Endothelial cell of umbilical vein (primary cell): Measurements from ENCODE around the gene RNGTT. TPM values are rescaled to one million over a fixed set of nuclear protein-coding genes. Genes with fewer than 3 reads are reported as not detected.

ENCODE experiments used
- BruUV-seq: library from RNA; stranded (reverse); fragments of 400-500 nt; replicated peaks from 2 replicates; lab custom pipeline; 2021; lab: Mats Ljungman, UMichigan
- CTCF ChIA-PET: fragments of 300-600, 350-600 bp; sonication (Branson Sonifier 250); formaldehyde crosslinking; loops from one replicate; lab custom pipeline; 2021; ENCODE audit warnings: antibody characterized with exemption, inconsistent platforms; lab: Charles Lee
- POLR2A ChIA-PET: fragments of 300-600, 350-600 bp; sonication (Branson Sonifier 250); formaldehyde crosslinking; loops from one replicate; lab custom pipeline; 2021; ENCODE audit warnings: antibody characterized with exemption, inconsistent platforms; lab: Charles Lee
- DNase-seq: peaks from one replicate; pipeline ENCODE4 v3.0.0-alpha.2; 2011; ENCODE audit warnings: low read depth, low spot score
- FAIRE-seq: peaks from 2 replicates; lab custom pipeline; 2011; peaks lifted over from hg19 to GRCh38; lab: Jason Lieb, UNC
- H2AFZ ChIP-seq: 2 replicates; pipeline ENCODE4 v1.6.0; 2012; ENCODE audit warnings: low read depth, low read length, control low read depth, inconsistent platforms
- H3K27ac ChIP-seq: 2 replicates; pipeline ENCODE4 v1.5.1; 2011; ENCODE audit warnings: low read depth, mild to moderate bottlenecking, control low read depth, low read length, moderate library complexity; ENCODE audit not compliant: insufficient read depth
- H3K27me3 ChIP-seq, 2 experiments: 2 replicates each; pipeline versions ENCODE4 v1.6.0 to v1.6.1; 2011; ENCODE audit warnings: low read length in 2 of 2, mixed read lengths in 1 of 2; ENCODE audit not compliant: control insufficient read depth in 2 of 2, insufficient read depth in 2 of 2
- H3K36me3 ChIP-seq, 2 experiments: 2 replicates in 1 of 2; 3 replicates in 1 of 2; pipeline ENCODE4 v1.5.1; 2011; ENCODE audit warnings: low read length in 2 of 2, mild to moderate bottlenecking in 1 of 2, moderate library complexity in 1 of 2; ENCODE audit not compliant: control insufficient read depth in 2 of 2, insufficient read depth in 2 of 2; ENCODE audit errors: extremely low read depth in 1 of 2
- H3K4me1 ChIP-seq: 3 replicates; pipeline ENCODE4 v1.5.1; 2011; ENCODE audit warnings: mild to moderate bottlenecking, low read length; ENCODE audit not compliant: control insufficient read depth, insufficient read depth; ENCODE audit errors: extremely low read depth
- H3K4me2 ChIP-seq: 2 replicates; pipeline ENCODE4 v1.6.1; 2011; ENCODE audit warnings: low read length, control low read depth, mixed read lengths; ENCODE audit not compliant: insufficient read depth
- H3K4me3 ChIP-seq, 3 experiments: fragments of 200-600 bp in 1 of 3; sonication (generic), shearing (Covaris generic) in 1 of 3; replicated peaks in 1 of 3; 2 replicates each; pipeline ENCODE4 v1.5.1; 2011 to 2016; ENCODE audit warnings: control low read depth in 3 of 3, low read length in 3 of 3, mild to moderate bottlenecking in 2 of 3, inconsistent platforms in 1 of 3, low read depth in 1 of 3, moderate library complexity in 1 of 3; ENCODE audit not compliant: insufficient read depth in 1 of 3
- H3K79me2 ChIP-seq: 2 replicates; pipeline ENCODE4 v1.6.0; 2012; ENCODE audit warnings: low read length, inconsistent platforms; ENCODE audit not compliant: control insufficient read depth, insufficient read depth
- H3K9ac ChIP-seq: replicated peaks from 2 replicates; pipeline ENCODE3; 2011; ENCODE audit warnings: low read length, control low read depth; ENCODE audit not compliant: insufficient read depth; ENCODE audit errors: extremely low read depth
- H3K9me1 ChIP-seq: replicated peaks from 3 replicates; pipeline ENCODE4 v1.6.0; 2011; ENCODE audit warnings: mild to moderate bottlenecking, low read length; ENCODE audit not compliant: control insufficient read depth, insufficient read depth; ENCODE audit errors: extremely low read depth
- H3K9me3 ChIP-seq: replicated peaks from 2 replicates; pipeline ENCODE4 v1.5.1; 2012; ENCODE audit warnings: low read length, inconsistent platforms; ENCODE audit not compliant: control insufficient read depth, insufficient read depth
- H4K20me1 ChIP-seq: replicated peaks from 2 replicates; pipeline ENCODE3; 2011; ENCODE audit warnings: mild to moderate bottlenecking, low read length; ENCODE audit not compliant: control insufficient read depth, insufficient read depth; ENCODE audit errors: extremely low read depth
- EZH2 ChIP-seq: IDR thresholded peaks from 2 replicates; pipeline ENCODE4 v1.6.1; 2012; ENCODE audit warnings: borderline replicate concordance, low read depth, mild to moderate bottlenecking, moderate library complexity, low read length, inconsistent platforms; ENCODE audit not compliant: severe bottlenecking
- FOS ChIP-seq: IDR thresholded peaks from 2 replicates; pipeline ENCODE4 v1.6.1; 2011; ENCODE audit warnings: mild to moderate bottlenecking, low read length, moderate library complexity, borderline replicate concordance; ENCODE audit not compliant: insufficient read depth
- GATA2 ChIP-seq: IDR thresholded peaks from 2 replicates; pipeline ENCODE4 v1.7.0; 2011; ENCODE audit warnings: low read depth, mild to moderate bottlenecking, moderate library complexity, mixed read lengths, low read length; ENCODE audit not compliant: insufficient read length, insufficient read depth
- JUN ChIP-seq: IDR thresholded peaks from 2 replicates; pipeline ENCODE4 v1.6.1; 2011; ENCODE audit warnings: borderline replicate concordance, low read depth; ENCODE audit not compliant: insufficient read length, insufficient read depth
- POLR2AphosphoS5 ChIP-seq: IDR thresholded peaks from 2 replicates; pipeline ENCODE4 v1.6.1; 2012; ENCODE audit warnings: low read depth, mild to moderate bottlenecking, control low read depth, low read length, moderate library complexity; ENCODE audit not compliant: insufficient read depth
- dilution Hi-C: fragments of 300-500 bp; cut with MboI; formaldehyde crosslinking; loops from one replicate; pipeline ENCODE4 v1.15.0; 2019; ENCODE audit warnings: low sequenced_read_pairs; ENCODE audit not compliant: extremely low pct_ligation_motif_present
- intact Hi-C: fragments of 100-400 bp; cut with micrococcal nuclease; formaldehyde crosslinking; loops from one replicate; pipeline ENCODE4 v1.10.0; 2022
- polyA plus RNA-seq, 4 experiments: library from polyadenylated mRNA; depleted of rRNA in 3 of 4; stranded (reverse) in 3 of 4; unstranded in 1 of 4; fragments of >200 nt; gene quantifications; 2 replicates each; pipeline versions ENCODE4 v1.2.1 to v1.2.3, GENCODE V29; 2011 to 2012; ENCODE audit warnings: missing spikeins in 1 of 4
- total RNA-seq: library from RNA; stranded (reverse); gene quantifications from 2 replicates; pipeline ENCODE4 v1.2.3, GENCODE V29; 2021
- TF ChIP-seq, protein P1 (sequence below), 2 donors: IDR thresholded peaks; 1 replicate in 1 of 2; 2 replicates in 1 of 2; pipeline ENCODE4 v1.5.1; 2011; ENCODE audit warnings: low read length in 2 of 2, mild to moderate bottlenecking in 2 of 2, moderate library complexity in 2 of 2, control low read depth in 1 of 2, inconsistent platforms in 1 of 2, low read depth in 1 of 2; ENCODE audit not compliant: insufficient read depth in 1 of 2; ENCODE audit errors: extremely low read depth in 1 of 2
- TF ChIP-seq, protein P2 (sequence below): IDR thresholded peaks from 2 replicates; pipeline ENCODE4 v1.6.1; 2011; ENCODE audit not compliant: insufficient read depth, insufficient read length

RNGTT gene
- total and polyA plus RNA-seq, 2 donors (not counting 3 experiments of a cell fraction or from before 2014, with no cell fraction given) = 2.1 to 13.1 TPM

DNA sequence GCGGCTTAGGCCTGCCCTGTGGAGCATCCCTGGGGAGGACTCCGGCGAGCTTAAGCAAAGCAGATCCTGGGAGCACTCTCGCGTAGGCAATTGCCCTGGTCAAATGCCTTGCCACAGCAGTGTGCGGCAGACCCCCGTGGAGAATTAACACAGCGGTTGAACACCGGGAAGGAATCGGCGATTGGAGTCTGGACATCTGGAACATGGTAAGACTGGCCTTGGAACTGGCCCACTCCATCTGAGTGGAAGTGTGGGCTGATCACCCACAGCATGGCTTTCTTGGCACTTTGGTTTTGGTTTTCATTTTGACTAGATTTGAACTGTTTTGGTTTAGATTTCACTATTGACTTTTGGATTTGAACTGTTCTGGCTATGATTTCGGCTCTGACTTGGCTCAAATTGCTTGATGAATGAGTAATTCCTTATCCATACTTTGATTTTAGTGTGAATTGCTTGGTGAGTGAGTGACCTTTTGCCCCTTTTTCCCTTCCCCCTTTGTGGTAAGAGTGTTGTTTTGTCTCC lies 300.7 kb downstream of the RNGTT start:
- Histone ChIP-seq H2AFZ (no peak overlapping the region), H3K79me2 (no peaks in the 10 kb centered on the region), H3K9me1 (no peaks in the 10 kb centered on the region), H3K36me3 (no peaks in the 10 kb centered on the region), H3K4me2 (no peak overlapping the region), H3K27me3 (no peaks in the 10 kb centered on the region), H3K9me3 (no peaks in the 10 kb centered on the region), H3K4me3 (no peak overlapping the region), H3K9ac (no peak overlapping the region), H4K20me1 (no peaks in the 10 kb centered on the region), H3K4me1 (no peaks in the 10 kb centered on the region), H3K27ac (no peak overlapping the region)
- POLR2A ChIA-PET = no interaction called here
- intact Hi-C loops (no loop called here), dilution Hi-C loops (no loop called here)
- DNase-seq (no peak), FAIRE-seq (no peak)
- CTCF ChIA-PET = no interaction called here
- no TSS peak for BruUV-seq
- TF ChIP-seq POLR2AphosphoS5 (no peak), EZH2 (no peak), GATA2 (no peak), JUN (no peak), FOS (no peak)
- TF ChIP-seq, protein P1, sequence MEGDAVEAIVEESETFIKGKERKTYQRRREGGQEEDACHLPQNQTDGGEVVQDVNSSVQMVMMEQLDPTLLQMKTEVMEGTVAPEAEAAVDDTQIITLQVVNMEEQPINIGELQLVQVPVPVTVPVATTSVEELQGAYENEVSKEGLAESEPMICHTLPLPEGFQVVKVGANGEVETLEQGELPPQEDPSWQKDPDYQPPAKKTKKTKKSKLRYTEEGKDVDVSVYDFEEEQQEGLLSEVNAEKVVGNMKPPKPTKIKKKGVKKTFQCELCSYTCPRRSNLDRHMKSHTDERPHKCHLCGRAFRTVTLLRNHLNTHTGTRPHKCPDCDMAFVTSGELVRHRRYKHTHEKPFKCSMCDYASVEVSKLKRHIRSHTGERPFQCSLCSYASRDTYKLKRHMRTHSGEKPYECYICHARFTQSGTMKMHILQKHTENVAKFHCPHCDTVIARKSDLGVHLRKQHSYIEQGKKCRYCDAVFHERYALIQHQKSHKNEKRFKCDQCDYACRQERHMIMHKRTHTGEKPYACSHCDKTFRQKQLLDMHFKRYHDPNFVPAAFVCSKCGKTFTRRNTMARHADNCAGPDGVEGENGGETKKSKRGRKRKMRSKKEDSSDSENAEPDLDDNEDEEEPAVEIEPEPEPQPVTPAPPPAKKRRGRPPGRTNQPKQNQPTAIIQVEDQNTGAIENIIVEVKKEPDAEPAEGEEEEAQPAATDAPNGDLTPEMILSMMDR (IDR thresholded peaks at IDR 0.05; ENCODE audit: extremely low read depth in 1 of 2, insufficient read depth in 1 of 2, low read depth in 1 of 2, low read length in 2 of 2) = no peak
- TF ChIP-seq, protein P2, sequence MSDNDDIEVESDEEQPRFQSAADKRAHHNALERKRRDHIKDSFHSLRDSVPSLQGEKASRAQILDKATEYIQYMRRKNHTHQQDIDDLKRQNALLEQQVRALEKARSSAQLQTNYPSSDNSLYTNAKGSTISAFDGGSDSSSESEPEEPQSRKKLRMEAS = no peak
